ENCODE data around the gene PLCG2. TPM values are rescaled to one million over a fixed set of nuclear protein-coding genes. Genes with fewer than 3 reads are reported as not detected.
A peak's percentile ranks its signal among the peaks of the same experiment; 100 is the strongest.

PLCG2 gene
- total RNA-seq, 1 experiment from 2014 or later: 6.0 TPM

DNA sequence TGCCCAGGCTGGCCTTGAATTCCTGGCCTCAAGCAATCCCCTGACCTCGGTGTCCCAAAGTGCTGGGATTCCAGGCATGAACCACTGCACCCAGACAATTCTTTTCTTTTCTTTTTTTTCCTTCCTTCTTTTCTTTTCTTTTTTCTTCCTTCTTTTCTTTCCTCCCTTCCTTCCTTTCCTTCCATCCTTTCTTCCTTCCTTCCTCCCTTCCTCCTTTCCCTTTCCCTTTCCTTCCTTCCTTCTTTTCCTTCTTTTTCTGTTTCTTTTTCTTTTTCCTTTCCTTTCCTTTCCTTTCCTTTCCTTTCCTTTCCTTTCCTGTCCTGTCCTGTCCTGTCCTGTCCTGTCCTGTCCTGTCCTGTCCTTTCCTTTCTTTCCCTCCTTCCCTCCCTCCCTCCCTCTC lies 44.6 kb downstream of the PLCG2 start:
- peaks cover 4% of the 10 kb centered on the region; the same call in 1 of the 2 replicates for H3K4me1 ChIP-seq (ENCODE audit: insufficient read depth, low read length)
- no peak overlapping the region for H3K23ac ChIP-seq (ENCODE audit: insufficient read length, low read depth, low read length)
- Mint-ChIP-seq H3K27me3 (ENCODE audit: low read depth) (no peaks in the 10 kb centered on the region; the same call in 1 of the 2 replicates), H3K4me3 (no peak overlapping the region), H3K9me3 (peaks cover 4 to 5% of the 10 kb centered on the region in 2 experiments; a peak in 2 of 5 replicates), H3K4me1 (peaks cover 25 to 29% of the 10 kb centered on the region in 2 experiments), H3K27ac (peak overlapping the region in 1 of 3 experiments; percentile 84; a peak in 3 of 7 replicates), H3K36me3 (ENCODE audit: insufficient read depth in 1 of 3, low read depth in 3 of 3) (peaks cover 0 to 6% (median 0%) of the 10 kb centered on the region in 3 experiments; a peak in 2 of 7 replicates)
- no peak overlapping the region for H2AK5ac ChIP-seq (ENCODE audit: insufficient read length, low read length)
- H3K9me3 ChIP-seq (ENCODE audit: control insufficient read depth, low read depth, low read length): no peaks in the 10 kb centered on the region
- WGBS (ENCODE audit: extremely low coverage, insufficient read length, low lambda C conversion rate): no CpG with 5 or more reads among the region's 1 CpG
- H3T11ph ChIP-seq (ENCODE audit: low read length): no peak overlapping the region
- H3K56ac ChIP-seq (ENCODE audit: insufficient read length, low read depth, low read length): no peak overlapping the region
- no peak overlapping the region for H4K91ac ChIP-seq (ENCODE audit: insufficient read length, low read depth, low read length)
- no peaks in the 10 kb centered on the region for H3K79me2 ChIP-seq (ENCODE audit: insufficient read depth, low read length)
- TF ChIP-seq, protein P1, sequence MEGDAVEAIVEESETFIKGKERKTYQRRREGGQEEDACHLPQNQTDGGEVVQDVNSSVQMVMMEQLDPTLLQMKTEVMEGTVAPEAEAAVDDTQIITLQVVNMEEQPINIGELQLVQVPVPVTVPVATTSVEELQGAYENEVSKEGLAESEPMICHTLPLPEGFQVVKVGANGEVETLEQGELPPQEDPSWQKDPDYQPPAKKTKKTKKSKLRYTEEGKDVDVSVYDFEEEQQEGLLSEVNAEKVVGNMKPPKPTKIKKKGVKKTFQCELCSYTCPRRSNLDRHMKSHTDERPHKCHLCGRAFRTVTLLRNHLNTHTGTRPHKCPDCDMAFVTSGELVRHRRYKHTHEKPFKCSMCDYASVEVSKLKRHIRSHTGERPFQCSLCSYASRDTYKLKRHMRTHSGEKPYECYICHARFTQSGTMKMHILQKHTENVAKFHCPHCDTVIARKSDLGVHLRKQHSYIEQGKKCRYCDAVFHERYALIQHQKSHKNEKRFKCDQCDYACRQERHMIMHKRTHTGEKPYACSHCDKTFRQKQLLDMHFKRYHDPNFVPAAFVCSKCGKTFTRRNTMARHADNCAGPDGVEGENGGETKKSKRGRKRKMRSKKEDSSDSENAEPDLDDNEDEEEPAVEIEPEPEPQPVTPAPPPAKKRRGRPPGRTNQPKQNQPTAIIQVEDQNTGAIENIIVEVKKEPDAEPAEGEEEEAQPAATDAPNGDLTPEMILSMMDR (conservative IDR thresholded peaks at IDR 0.05): no peak
- H2AFZ ChIP-seq (ENCODE audit: low read length): no peak overlapping the region
- no peak overlapping the region for H4K8ac ChIP-seq (replicated peaks; ENCODE audit: insufficient read length, low read depth, low read length)
- no peak overlapping the region for H2BK5ac ChIP-seq (ENCODE audit: insufficient read length, low read length)
- no peak overlapping the region for H2BK20ac ChIP-seq (ENCODE audit: low read depth, low read length, poor library complexity, severe bottlenecking)
- H3K79me1 ChIP-seq (ENCODE audit: insufficient read depth, low read depth, low read length, poor library complexity, severe bottlenecking): no peaks in the 10 kb centered on the region
- H3K27me3 ChIP-seq (ENCODE audit: insufficient read depth, low read length): no peaks in the 10 kb centered on the region
- H4K5ac ChIP-seq (ENCODE audit: insufficient read length, low read depth, low read length): no peak overlapping the region
- no peak overlapping the region for H2BK15ac ChIP-seq (ENCODE audit: low read depth, low read length)
- H4K20me1 ChIP-seq (ENCODE audit: control insufficient read depth, insufficient read depth, insufficient read length): no peaks in the 10 kb centered on the region
- H2BK12ac ChIP-seq (ENCODE audit: insufficient read length, low read depth, low read length): no peak overlapping the region
- H2BK120ac ChIP-seq (ENCODE audit: low read depth, low read length, poor library complexity, severe bottlenecking): no peak overlapping the region
- no peak for DNase-seq
- H3K18ac ChIP-seq (ENCODE audit: insufficient read length, low read depth, low read length): no peak overlapping the region
- no peak overlapping the region for H3K27ac ChIP-seq (ENCODE audit: insufficient read length, low read depth, low read length)
- no peaks in the 10 kb centered on the region for H3K23me2 ChIP-seq (ENCODE audit: insufficient read length, low read depth, low read length, poor library complexity, severe bottlenecking)
- no peak overlapping the region for H3K4ac ChIP-seq (ENCODE audit: low read depth, low read length)
- H3K9ac ChIP-seq (ENCODE audit: extremely low read depth, insufficient read length, low read length): no peak overlapping the region
- H3K4me2 ChIP-seq (ENCODE audit: insufficient read depth, insufficient read length, low read length): no peak overlapping the region
- H3K14ac ChIP-seq (ENCODE audit: insufficient read depth, low read length): no peak overlapping the region
